Activated B cell treated with CpG ODN at 0.5 μM for 24 hours (primary cell): ENCODE data around the gene SNX4. TPM values are rescaled to one million over a fixed set of nuclear protein-coding genes. Genes with fewer than 3 reads are reported as not detected.
"Not testable (repeated sequence)": the region's sequence is repeated elsewhere in the genome, so short reads cannot be mapped to it uniquely, and the experiment has no call there.

ENCODE experiments used
- ATAC-seq: fragments of 200-7000 bp; cut with Tn5 transposase; one replicate; pipeline ENCODE4 v1.10.0; 2021; ENCODE audit warnings: low read depth, mild to moderate bottlenecking, moderate library complexity
- CTCF ChIA-PET: fragments of 350-600 bp; sonication (Branson Sonifier 250); formaldehyde crosslinking; loops from one replicate; lab custom pipeline; 2021; ENCODE audit warnings: antibody characterized with exemption; lab: Charles Lee
- POLR2A ChIA-PET: fragments of 350-600 bp; sonication (Branson Sonifier 250); formaldehyde crosslinking; loops from one replicate; lab custom pipeline; 2021; ENCODE audit warnings: antibody characterized with exemption; lab: Charles Lee
- DNase-seq: peaks from one replicate; pipeline ENCODE4 v3.0.0; 2022
- H3K27ac Mint-ChIP-seq: one replicate; pipeline ENCODE4 v1.8.0; 2020; ENCODE audit warnings: mixed read lengths
- H3K27me3 Mint-ChIP-seq: one replicate; pipeline ENCODE4 v1.8.0; 2021; ENCODE audit warnings: mixed read lengths
- H3K36me3 Mint-ChIP-seq: one replicate; pipeline ENCODE4 v1.8.0; 2021; ENCODE audit warnings: low read depth, mixed read lengths
- H3K4me1 Mint-ChIP-seq: one replicate; pipeline ENCODE4 v1.8.0; 2021; ENCODE audit warnings: mixed read lengths
- H3K4me3 Mint-ChIP-seq: one replicate; pipeline ENCODE4 v1.8.0; 2020; ENCODE audit warnings: mild to moderate bottlenecking, mixed read lengths
- H3K9me3 Mint-ChIP-seq: one replicate; pipeline ENCODE4 v1.8.0; 2020; ENCODE audit warnings: mixed read lengths
- CTCF ChIP-seq: fragments of 200-600 bp; IDR thresholded peaks from one replicate; pipeline ENCODE4 v1.8.0; 2022; ENCODE audit warnings: antibody characterized with exemption, mild to moderate bottlenecking
- intact Hi-C: fragments of 100-400 bp; cut with micrococcal nuclease; formaldehyde crosslinking; loops from one replicate; pipeline ENCODE4 v1.15.1; 2024
- total RNA-seq: library from RNA; stranded (reverse); gene quantifications from 2 replicates; pipeline ENCODE4 v1.2.3, GENCODE V29; 2022

The SNX4 gene
- 28.2 and 30.2 TPM in 2 replicates for total RNA-seq

- H3K4me3 Mint-ChIP-seq, result peak within 1 kb of the TSS; percentile 98
- ATAC-seq, result peak; percentile 97
- H3K27me3 Mint-ChIP-seq, result no peaks in the 10 kb centered on the region
- TF ChIP-seq CTCF, result no peak
- peak; percentile 79 for DNase-seq
- no peaks in the 10 kb centered on the region for H3K9me3 Mint-ChIP-seq
- H3K36me3 Mint-ChIP-seq, result peaks cover 23% of the 10 kb centered on the region
- peaks cover 39% of the 10 kb centered on the region for H3K4me1 Mint-ChIP-seq
- CTCF ChIA-PET, result interaction anchor here (0.6 to 2.4 kb wide), 2 partner anchors 49 to 66 kb away, joined by 3 to 10 read pairs; no protein-coding TSS in a partner anchor
- POLR2A ChIA-PET, result interaction anchor here (0.6 to 2.0 kb wide), 9 partner anchors 28 to 480 kb away, joined by 3 to 17 read pairs (median 5); partner anchors contain the start of gene OSBPL11
- intact Hi-C loops, result loop anchor here (1.0 to 2.0 kb wide), 2 partner anchors 75 to 145 kb away; partner anchors contain the start of genes OSBPL11 and ZNF148
- H3K27ac Mint-ChIP-seq, result peak within 1 kb of the TSS; percentile 92
Observed at GRCh38 chr3:125519678-125520562, at the start of gene SNX4. Gene SNX4, minus strand, starts transcription at chr3:125520202. Its CDS starts 30 bp downstream, at chr3:125520172.

DNA sequence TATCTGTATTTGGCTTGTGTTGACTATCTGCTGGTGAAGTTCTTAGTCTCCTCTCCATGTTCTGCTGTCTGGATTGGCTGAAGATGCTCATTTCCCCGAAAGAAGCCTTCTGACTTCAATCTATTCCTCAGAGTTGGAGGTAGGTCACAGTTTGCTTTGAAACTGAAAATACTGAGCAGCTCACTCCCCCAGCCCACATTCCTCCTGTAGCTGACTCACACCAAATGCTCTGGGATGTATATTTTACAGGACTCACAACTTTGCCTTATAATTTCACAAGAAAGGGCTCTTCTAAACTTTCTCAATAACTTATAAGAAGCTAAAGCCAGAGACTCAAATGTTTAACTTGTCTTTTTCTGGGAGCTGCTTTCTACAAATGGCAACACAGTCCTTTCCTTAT, 36.3 kb upstream of the SNX4 start:
- ATAC-seq, result no peak

DNA sequence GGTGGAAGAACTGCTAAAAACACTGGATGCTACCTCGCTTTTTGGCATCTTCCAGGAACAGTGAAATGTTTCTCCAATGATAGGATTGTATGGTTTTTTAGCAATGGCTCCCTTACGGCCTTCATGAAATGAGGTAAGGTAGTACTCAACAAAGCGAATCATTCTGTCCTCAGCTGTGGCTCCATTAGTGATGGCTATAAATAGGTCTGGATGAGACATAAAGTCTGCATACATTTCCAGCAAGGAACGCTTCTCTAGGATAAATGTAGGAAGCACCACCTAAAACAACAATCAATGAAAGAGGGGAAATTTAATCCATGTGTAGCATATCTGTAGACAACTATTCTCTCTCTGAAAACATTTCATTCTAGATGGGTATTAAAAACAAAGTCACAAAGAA, 32.4 kb upstream of the SNX4 start:
- ATAC-seq, result no peak
- Mint-ChIP-seq H3K9me3 (no peaks in the 10 kb centered on the region), H3K36me3 (peaks cover 58% of the 10 kb centered on the region), H3K4me1 (no peaks in the 10 kb centered on the region), H3K4me3 (no peak overlapping the region), H3K27ac (no peak overlapping the region), H3K27me3 (no peaks in the 10 kb centered on the region)
- intact Hi-C loops, result no loop called here
- CTCF ChIA-PET, result no interaction called here
- POLR2A ChIA-PET, result no interaction called here
- TF ChIP-seq CTCF, result no peak
- DNase-seq, result no peak

More for the DNA sequence above, 36.3 kb upstream of the SNX4 start:
- intact Hi-C loops, result no loop called here
- no peak for TF ChIP-seq CTCF
- Mint-ChIP-seq H3K27ac (no peak overlapping the region), H3K4me3 (no peak overlapping the region), H3K27me3 (no peaks in the 10 kb centered on the region), H3K9me3 (no peaks in the 10 kb centered on the region), H3K4me1 (no peaks in the 10 kb centered on the region), H3K36me3 (peaks cover 65% of the 10 kb centered on the region)
- POLR2A ChIA-PET, result no interaction called here
- no peak for DNase-seq
- CTCF ChIA-PET, result interaction anchor here (1.1 kb wide), 1 partner anchor 29 kb away, joined by 4 read pairs; no protein-coding TSS in a partner anchor

DNA sequence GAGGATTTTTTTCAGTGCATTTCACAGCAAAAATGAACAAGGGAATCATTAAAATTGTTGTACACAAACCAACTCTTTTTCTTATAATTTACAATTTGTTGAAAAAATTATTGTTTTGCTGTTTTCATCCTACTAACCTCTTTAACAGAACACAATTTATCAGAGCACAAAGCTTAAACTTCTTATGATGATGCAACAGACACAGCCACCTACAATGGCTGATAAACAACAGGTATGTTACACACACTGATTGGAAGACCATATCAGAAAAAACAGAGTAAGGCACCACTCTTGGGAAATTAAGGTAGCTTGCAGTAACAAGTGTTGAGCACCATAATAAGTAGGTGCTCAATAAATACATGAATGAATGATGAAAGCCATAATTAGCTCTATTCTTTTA, 8.9 kb upstream of the SNX4 start:
- CTCF ChIA-PET, result no interaction called here
- Mint-ChIP-seq H3K36me3 (peaks cover 51% of the 10 kb centered on the region), H3K27me3 (no peaks in the 10 kb centered on the region), H3K9me3 (no peaks in the 10 kb centered on the region), H3K4me1 (no peaks in the 10 kb centered on the region), H3K27ac (no peak overlapping the region), H3K4me3 (no peak overlapping the region)
- TF ChIP-seq CTCF, result no peak
- no peak for DNase-seq
- POLR2A ChIA-PET, result no interaction called here
- intact Hi-C loops, result no loop called here
- no peak for ATAC-seq

- Mint-ChIP-seq H3K36me3 (peaks cover 24% of the 10 kb centered on the region), H3K4me1 (peaks cover 3% of the 10 kb centered on the region), H3K27ac (no peak overlapping the region), H3K27me3 (no peaks in the 10 kb centered on the region), H3K9me3 (no peaks in the 10 kb centered on the region), H3K4me3 (no peak overlapping the region)
- CTCF ChIA-PET, result no interaction called here
- POLR2A ChIA-PET, result no interaction called here
- intact Hi-C loops, result no loop called here
- ATAC-seq (no peak), DNase-seq (no peak)
- TF ChIP-seq CTCF, result no peak
Observed at GRCh38 chr3:125525153-125525552, 5.2 kb upstream of the SNX4 start.

DNA sequence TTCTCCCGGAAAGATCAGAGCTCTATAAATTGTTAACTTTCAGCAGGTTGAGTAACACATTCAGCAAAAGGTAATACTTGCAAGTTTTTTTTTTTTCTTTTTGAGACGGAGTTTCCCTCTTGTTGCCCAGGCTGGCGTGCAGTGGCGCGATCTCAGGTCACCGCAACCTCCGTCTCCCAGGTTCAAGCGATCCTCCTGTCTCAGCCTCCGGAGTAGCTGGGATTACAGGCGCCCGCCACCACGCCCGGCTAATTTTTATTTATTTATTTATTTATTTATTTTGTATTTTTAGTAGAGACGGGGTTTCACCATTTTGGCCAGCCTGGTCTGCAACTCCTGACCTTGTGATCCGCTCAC, 539 bp upstream of the SNX4 start:
- Mint-ChIP-seq H3K36me3 (peaks cover 19% of the 10 kb centered on the region), H3K4me1 (peaks cover 39% of the 10 kb centered on the region), H3K27ac (peak overlapping the region; percentile 92), H3K4me3 (peak overlapping the region; percentile 98)
- ChIA-PET CTCF (interaction anchor here (0.6 to 2.4 kb wide), 2 partner anchors 49 to 65 kb away, joined by 3 to 10 read pairs; no protein-coding TSS in a partner anchor), POLR2A (interaction anchor here (0.6 to 2.0 kb wide), 7 partner anchors 28 to 481 kb away, joined by 3 to 17 read pairs (median 6); partner anchors contain the start of gene OSBPL11)
- not testable (repeated sequence) for ATAC-seq, H3K9me3 Mint-ChIP-seq, H3K27me3 Mint-ChIP-seq, DNase-seq
- intact Hi-C loops, result loop anchor here (1.0 to 2.0 kb wide), 2 partner anchors 75 to 146 kb away; partner anchors contain the start of genes OSBPL11 and ZNF148
